ENCODE data around the gene GJB5.
"Not testable (repeated sequence)": the region's sequence is repeated elsewhere in the genome, so short reads cannot be mapped to it uniquely, and the experiment has no call there.

GJB5 gene

DNA sequence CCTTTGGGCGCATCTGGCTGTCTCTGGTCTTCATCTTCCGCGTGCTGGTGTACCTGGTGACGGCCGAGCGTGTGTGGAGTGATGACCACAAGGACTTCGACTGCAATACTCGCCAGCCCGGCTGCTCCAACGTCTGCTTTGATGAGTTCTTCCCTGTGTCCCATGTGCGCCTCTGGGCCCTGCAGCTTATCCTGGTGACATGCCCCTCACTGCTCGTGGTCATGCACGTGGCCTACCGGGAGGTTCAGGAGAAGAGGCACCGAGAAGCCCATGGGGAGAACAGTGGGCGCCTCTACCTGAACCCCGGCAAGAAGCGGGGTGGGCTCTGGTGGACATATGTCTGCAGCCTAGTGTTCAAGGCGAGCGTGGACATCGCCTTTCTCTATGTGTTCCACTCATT lies 2.5 kb downstream of the GJB5 start:
- no peak overlapping the region for H3K4me3 Mint-ChIP-seq
- no peaks in the 10 kb centered on the region for H3K27me3 Mint-ChIP-seq (ENCODE audit: low read depth)
- H3K27ac Mint-ChIP-seq = no peak overlapping the region
- no peaks in the 10 kb centered on the region for H3K36me3 Mint-ChIP-seq (ENCODE audit: low read depth)
- H3K9me3 Mint-ChIP-seq = no peaks in the 10 kb centered on the region
- no peaks in the 10 kb centered on the region for H3K4me1 Mint-ChIP-seq (ENCODE audit: low read depth)

DNA sequence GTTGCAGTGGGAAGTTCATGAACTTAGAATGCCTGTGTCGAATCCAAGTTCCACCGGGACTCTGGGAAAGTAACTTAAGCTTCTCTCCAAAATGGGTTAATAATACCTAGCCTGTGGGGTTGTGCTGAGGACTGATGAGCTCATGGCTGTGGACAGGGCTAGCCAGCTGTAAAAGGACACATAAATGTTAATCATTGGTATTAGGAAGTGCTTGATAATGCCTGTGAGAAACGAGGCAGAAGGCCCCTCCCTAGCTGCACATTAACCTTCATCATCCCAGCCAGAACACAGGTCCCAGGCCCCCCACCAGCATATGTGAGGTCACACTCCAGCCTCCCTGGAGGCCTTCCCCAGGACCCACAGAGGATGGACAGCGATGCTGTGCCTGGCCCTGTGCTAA lies 3.9 kb downstream of the GJB5 start:
- Mint-ChIP-seq H3K9me3 (no peaks in the 10 kb centered on the region), H3K36me3 (ENCODE audit: low read depth) (no peaks in the 10 kb centered on the region), H3K4me3 (no peak overlapping the region), H3K27me3 (ENCODE audit: low read depth) (no peaks in the 10 kb centered on the region), H3K4me1 (ENCODE audit: low read depth) (no peaks in the 10 kb centered on the region), H3K27ac (no peak overlapping the region)

DNA sequence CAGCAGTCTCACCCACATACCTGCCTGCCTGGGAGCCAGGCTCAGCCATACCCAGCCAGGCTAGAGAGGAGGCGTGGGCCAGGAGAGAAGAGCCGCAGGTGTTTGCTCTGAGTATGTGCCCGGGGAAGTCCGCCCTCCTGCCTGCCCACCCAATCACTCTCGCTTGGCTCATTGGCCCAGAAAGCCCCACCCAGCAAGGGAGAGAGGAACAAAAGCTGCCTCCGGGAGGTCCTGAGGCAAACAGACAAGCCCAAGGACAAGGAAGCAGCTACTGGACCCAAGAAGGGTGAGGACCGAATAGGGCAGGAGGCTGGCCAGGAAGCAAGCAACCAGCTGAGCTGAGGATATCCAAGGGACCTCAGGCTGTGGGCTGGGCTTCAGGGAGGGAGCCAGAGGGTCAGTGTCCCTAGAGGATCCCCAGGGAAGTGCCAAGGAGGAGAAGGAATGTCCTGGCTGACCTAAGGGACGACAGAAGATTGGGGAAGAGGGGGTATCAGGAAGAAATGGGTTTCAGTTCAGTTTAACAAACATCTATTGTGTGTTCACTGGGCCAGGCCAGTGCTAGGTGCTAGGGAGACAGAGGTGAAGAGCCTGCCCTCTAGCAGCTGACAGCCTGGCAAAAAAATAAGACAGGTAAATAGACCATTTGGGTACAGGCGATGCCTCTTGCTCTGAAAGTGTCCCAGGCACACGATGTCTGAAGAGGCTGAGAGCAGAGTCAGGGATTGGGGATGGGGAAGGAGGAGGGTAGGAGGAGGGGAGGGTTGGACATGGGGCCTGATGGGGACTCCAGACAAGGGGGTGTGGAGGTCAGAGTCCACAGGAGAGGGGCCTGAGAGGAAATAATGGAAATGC lies 4.9 kb downstream of the GJB5 start, which contains the start of gene GJB4:
TSS of gene GJB4 (plus strand) at position 238 of the 855 bp plus-strand sequence. CDS start 1,515 bp downstream, outside the sequence.
- H3K27ac Mint-ChIP-seq = no peak within 1 kb of the TSS
- no peaks in the 10 kb centered on the region for H3K9me3 Mint-ChIP-seq
- H3K4me1 Mint-ChIP-seq (ENCODE audit: low read depth) = no peaks in the 10 kb centered on the region

DNA sequence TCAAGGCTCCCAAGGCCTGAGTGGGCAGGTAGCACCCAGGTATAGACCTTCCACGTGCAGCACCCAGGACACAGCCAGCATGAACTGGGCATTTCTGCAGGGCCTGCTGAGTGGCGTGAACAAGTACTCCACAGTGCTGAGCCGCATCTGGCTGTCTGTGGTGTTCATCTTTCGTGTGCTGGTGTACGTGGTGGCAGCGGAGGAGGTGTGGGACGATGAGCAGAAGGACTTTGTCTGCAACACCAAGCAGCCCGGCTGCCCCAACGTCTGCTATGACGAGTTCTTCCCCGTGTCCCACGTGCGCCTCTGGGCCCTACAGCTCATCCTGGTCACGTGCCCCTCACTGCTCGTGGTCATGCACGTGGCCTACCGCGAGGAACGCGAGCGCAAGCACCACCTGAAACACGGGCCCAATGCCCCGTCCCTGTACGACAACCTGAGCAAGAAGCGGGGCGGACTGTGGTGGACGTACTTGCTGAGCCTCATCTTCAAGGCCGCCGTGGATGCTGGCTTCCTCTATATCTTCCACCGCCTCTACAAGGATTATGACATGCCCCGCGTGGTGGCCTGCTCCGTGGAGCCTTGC lies 6.4 kb downstream of the GJB5 start:
- H3K27me3 Mint-ChIP-seq (ENCODE audit: low read depth) = no peaks in the 10 kb centered on the region
- H3K4me1 Mint-ChIP-seq (ENCODE audit: low read depth) = no peaks in the 10 kb centered on the region
- H3K9me3 Mint-ChIP-seq = no peaks in the 10 kb centered on the region
- no peak overlapping the region for H3K4me3 Mint-ChIP-seq
- H3K27ac Mint-ChIP-seq = no peak overlapping the region
- H3K36me3 Mint-ChIP-seq (ENCODE audit: low read depth) = no peaks in the 10 kb centered on the region

More for the DNA sequence above, 4.9 kb downstream of the GJB5 start, which contains the start of gene GJB4:
- Mint-ChIP-seq H3K27me3 (ENCODE audit: low read depth) (no peaks in the 10 kb centered on the region), H3K36me3 (ENCODE audit: low read depth) (no peaks in the 10 kb centered on the region), H3K4me3 (no peak within 1 kb of the TSS)

DNA sequence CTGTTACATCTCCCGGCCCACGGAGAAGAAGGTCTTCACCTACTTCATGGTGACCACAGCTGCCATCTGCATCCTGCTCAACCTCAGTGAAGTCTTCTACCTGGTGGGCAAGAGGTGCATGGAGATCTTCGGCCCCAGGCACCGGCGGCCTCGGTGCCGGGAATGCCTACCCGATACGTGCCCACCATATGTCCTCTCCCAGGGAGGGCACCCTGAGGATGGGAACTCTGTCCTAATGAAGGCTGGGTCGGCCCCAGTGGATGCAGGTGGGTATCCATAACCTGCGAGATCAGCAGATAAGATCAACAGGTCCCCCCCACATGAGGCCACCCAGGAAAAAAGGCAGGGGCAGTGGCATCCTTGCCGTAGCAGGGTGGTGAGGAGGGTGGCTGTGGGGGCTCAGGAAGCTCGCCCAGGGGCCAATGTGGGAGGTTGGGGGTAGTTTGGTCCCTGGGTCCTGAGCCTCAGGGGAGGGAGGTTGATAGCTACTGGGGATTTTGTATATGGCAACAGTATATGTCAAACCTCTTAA lies 7.0 kb downstream of the GJB5 start:
- H3K36me3 Mint-ChIP-seq (ENCODE audit: low read depth) = no peaks in the 10 kb centered on the region
- H3K27ac Mint-ChIP-seq = no peak overlapping the region
- H3K4me3 Mint-ChIP-seq = no peak overlapping the region
- no peaks in the 10 kb centered on the region for H3K9me3 Mint-ChIP-seq
- H3K4me1 Mint-ChIP-seq (ENCODE audit: low read depth) = no peaks in the 10 kb centered on the region
- no peaks in the 10 kb centered on the region for H3K27me3 Mint-ChIP-seq (ENCODE audit: low read depth)

DNA sequence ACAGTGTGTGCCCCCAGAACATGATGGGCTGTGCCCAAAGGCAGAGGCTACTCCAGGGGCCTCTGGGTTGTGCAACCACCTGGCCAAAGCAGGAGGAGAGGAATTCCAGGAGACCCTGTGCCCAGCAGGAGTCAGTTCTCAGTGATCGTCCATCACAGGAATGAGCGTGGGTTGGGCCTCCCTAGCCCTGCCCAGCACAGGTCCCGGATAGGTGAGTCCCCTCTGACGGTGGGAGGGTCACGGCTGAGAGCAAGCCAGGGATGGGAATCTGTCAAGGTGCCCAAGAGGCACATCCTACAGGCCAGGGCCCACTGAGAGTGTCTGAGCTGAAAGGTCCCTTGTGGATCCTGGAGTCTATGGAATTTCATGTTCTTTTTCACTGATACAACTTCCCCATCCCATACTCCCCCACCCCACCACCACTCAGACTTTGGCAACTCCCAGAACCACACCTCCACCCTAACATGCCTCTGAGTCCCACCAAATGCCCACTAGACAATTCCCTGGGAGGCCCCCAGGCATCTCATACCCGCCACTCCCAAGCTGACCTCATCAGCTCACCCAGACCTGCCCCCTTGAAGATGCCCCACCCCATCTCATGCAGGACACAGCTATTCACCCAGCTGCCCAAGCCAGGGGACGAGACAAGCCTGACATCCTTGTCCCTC lies 7.8 kb downstream of the GJB5 start:
- Mint-ChIP-seq H3K9me3 (no peaks in the 10 kb centered on the region), H3K27ac (no peak overlapping the region), H3K4me3 (no peak overlapping the region), H3K36me3 (ENCODE audit: low read depth) (no peaks in the 10 kb centered on the region), H3K27me3 (ENCODE audit: low read depth) (no peaks in the 10 kb centered on the region), H3K4me1 (ENCODE audit: low read depth) (no peaks in the 10 kb centered on the region)

DNA sequence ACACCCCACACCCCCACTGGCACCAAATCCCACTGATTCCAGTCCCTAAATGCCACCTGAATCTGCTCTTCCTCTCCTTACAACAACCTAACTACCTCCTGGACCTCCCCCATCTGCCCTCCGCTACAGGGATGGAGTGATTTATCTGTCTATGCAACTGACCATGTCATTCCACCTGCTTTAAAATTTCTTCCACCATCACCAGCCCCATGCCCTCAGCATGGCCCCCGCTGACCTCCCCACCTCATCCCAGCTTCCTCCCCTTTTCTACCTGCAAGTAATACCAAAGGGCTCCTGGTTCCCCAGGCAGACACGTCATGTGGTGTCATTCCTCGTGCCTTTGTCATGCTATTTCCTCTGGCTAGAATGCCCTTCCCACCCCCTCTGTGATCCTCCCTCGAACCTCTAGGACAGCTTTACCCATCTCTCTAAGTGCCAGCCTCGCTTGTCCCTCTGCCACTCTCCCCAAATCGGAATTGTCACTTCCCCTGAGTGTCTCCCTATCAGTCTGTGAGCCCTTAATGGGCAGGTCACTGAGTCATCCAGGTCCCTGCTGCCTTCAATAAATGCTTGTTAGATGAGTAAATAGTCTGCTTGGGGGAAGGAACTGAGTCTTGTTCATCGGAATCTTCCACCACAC lies 8.4 kb downstream of the GJB5 start:
- no peak overlapping the region for H3K4me3 Mint-ChIP-seq
- no peaks in the 10 kb centered on the region for H3K9me3 Mint-ChIP-seq
- H3K4me1 Mint-ChIP-seq (ENCODE audit: low read depth) = no peaks in the 10 kb centered on the region
- H3K27ac Mint-ChIP-seq = no peak overlapping the region
- H3K36me3 Mint-ChIP-seq (ENCODE audit: low read depth) = no peaks in the 10 kb centered on the region
- H3K27me3 Mint-ChIP-seq (ENCODE audit: low read depth) = no peaks in the 10 kb centered on the region

DNA sequence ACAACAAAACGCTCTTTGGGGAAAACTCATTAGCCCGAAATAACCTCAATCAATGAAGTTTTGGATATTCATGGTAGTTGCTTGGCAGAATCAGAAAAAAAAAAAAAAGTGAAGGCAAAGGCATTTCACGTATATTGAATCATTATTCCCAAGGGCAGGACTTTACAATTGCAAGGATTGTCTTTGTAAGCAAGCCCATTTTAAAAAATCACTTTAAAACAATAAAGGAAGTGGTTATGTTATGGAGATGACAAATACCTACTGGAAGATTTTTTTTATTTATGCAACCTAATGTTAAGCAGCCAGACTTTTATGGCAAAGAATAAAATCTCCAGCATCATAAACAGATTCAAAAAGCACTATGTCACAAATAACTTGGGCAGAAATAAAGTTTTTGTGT lies 14.0 kb downstream of the GJB5 start:
- H3K4me1 Mint-ChIP-seq (ENCODE audit: low read depth) = no peaks in the 10 kb centered on the region
- no peak overlapping the region for H3K27ac Mint-ChIP-seq
- H3K9me3 Mint-ChIP-seq = no peaks in the 10 kb centered on the region
- no peaks in the 10 kb centered on the region for H3K27me3 Mint-ChIP-seq (ENCODE audit: low read depth)
- no peak overlapping the region for H3K4me3 Mint-ChIP-seq
- no peaks in the 10 kb centered on the region for H3K36me3 Mint-ChIP-seq (ENCODE audit: low read depth)

DNA sequence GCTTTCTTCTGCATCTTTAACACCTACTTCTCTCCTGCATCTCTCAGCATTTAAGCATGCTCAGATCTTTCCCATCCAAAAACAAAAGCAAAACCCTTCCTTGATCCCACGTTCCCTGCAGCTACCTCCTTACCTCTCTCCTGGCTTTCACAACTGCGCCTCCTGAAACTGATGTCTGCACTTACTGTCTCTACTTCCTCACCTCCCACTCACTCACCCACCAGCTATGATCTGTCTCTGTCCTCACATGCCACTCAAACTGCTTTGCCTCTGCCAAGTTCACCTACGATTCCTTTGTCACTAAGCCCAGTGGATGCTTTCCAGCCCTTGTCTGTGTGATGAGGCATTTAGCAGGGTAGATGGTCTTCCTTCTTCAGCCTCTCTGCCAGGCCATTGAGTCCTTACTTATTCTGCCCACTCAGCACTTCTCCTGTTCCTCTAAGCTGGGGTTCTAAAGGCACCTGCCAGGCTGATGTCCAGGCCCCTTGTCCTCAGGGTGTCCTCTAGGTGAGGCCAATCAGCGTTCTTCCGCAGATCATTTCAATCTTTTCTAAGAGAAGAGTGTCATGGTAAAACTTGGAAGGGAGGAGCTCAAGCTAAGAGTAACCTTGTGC lies 16.2 kb downstream of the GJB5 start:
- H3K9me3 Mint-ChIP-seq = no peaks in the 10 kb centered on the region
- H3K4me3 Mint-ChIP-seq = no peak overlapping the region
- no peaks in the 10 kb centered on the region for H3K36me3 Mint-ChIP-seq (ENCODE audit: low read depth)
- H3K4me1 Mint-ChIP-seq (ENCODE audit: low read depth) = no peaks in the 10 kb centered on the region
- no peaks in the 10 kb centered on the region for H3K27me3 Mint-ChIP-seq (ENCODE audit: low read depth)
- no peak overlapping the region for H3K27ac Mint-ChIP-seq

DNA sequence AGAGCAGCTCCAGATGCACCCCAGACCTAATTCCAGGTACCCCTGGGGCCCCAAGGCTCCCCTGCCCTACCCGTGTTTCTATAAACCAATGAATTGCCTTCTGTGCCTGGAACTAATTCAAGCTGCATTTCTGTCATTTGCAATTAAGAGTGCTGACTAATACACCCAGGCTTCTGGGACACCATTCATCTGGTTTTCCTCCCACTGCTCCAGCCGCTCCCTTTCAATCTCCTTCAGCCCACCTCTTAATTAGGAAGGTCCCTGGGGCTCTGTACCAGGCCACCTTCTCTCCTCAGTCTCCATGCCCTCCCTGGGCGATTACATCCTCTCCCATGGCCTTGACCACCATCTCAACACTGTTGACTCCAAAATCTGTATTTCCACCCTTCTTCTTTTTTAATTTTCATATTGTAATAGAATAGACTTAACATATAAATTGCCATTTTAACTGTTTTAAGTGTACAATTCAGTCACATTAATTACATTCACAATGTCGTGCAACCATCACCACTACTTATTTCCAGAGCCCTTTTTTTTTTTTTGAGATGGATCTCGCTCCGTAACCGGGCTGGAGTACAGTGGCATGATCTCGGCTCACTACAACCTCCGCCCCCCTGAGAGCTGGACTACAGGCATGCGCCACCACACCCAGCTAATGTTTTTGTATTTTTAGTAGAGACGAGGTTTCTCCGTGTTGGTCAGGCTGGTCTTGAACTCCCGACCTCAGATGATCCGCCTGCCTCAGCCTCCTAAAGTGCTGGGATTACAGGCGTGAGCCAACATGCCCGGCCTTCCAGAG lies 16.9 kb downstream of the GJB5 start:
- Mint-ChIP-seq H3K27me3 (ENCODE audit: low read depth) (no peaks in the 10 kb centered on the region), H3K4me1 (ENCODE audit: low read depth) (no peaks in the 10 kb centered on the region), H3K4me3 (no peak overlapping the region), H3K27ac (no peak overlapping the region), H3K9me3 (no peaks in the 10 kb centered on the region), H3K36me3 (ENCODE audit: low read depth) (no peaks in the 10 kb centered on the region)

DNA sequence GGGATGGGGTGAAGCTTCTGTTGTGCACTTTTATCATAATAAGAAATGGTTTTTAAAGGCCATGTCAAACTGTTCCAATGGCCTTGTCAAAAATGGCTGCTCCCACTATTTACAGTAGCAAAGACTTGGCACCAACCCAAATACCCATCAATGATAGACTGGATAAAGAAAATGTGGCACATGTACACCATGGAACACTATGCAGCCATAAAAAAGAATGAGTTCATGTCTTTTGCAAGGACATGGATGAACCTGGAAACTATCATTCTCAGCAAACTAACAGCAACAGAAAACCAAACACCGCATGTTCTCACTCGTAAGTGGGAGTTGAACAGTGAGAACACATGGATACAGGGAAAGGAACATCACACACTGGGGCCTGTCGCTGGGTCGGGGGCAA lies 18.3 kb downstream of the GJB5 start:
- not testable (repeated sequence) for H3K27ac Mint-ChIP-seq; H3K27me3 Mint-ChIP-seq (ENCODE audit: low read depth)

DNA sequence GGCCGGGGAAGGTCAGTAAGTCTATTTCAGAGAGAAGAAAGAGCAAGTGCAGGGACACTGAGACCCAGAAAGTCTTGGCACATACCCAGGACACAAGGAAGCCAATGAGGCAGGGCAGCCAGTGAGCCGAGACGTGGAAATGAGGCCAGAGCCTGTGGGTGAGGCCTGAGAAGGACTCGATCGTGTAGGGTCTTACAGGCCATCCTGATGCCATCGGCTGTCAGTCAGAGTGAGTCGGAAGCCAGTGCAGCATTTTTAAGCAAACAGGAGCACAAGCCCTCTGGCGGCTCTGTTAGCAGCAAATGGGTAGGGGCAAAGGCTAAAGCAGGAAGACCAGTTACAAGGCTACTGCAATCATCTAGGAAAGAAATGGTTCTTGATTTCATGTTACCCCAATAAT lies 20.1 kb downstream of the GJB5 start:
- no peaks in the 10 kb centered on the region for H3K36me3 Mint-ChIP-seq (ENCODE audit: low read depth)
- no peaks in the 10 kb centered on the region for H3K4me1 Mint-ChIP-seq (ENCODE audit: low read depth)
- no peak overlapping the region for H3K4me3 Mint-ChIP-seq
- no peak overlapping the region for H3K27ac Mint-ChIP-seq
- H3K27me3 Mint-ChIP-seq (ENCODE audit: low read depth) = peaks cover 22% of the 10 kb centered on the region
- H3K9me3 Mint-ChIP-seq = no peaks in the 10 kb centered on the region

More for the DNA sequence above, 18.3 kb downstream of the GJB5 start:
- not testable (repeated sequence) for H3K36me3 Mint-ChIP-seq (ENCODE audit: low read depth); H3K4me1 Mint-ChIP-seq (ENCODE audit: low read depth); H3K4me3 Mint-ChIP-seq; H3K9me3 Mint-ChIP-seq

DNA sequence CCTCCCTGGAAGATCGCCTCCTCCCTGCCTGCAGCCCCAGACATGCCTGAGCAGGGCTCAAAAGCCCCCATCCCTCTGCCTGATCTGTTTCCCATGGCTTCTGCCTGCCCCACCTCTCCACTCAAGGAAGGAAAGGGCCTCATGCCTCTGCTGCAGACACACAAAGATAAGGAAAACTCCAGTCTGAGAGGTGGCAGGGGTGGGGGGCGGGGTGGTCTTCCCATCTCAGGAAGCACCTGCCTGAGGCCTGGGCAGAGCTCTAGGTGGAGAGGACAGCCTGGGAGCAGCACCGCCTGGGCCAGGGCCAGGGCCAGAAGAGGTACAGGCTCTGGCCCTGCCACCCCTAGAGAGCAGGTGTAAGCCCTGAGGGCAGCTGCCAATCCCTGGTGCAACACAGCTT lies 22.1 kb downstream of the GJB5 start:
- Mint-ChIP-seq H3K36me3 (ENCODE audit: low read depth) (no peaks in the 10 kb centered on the region), H3K27ac (no peak overlapping the region), H3K27me3 (ENCODE audit: low read depth) (peaks cover 33% of the 10 kb centered on the region), H3K4me1 (ENCODE audit: low read depth) (no peaks in the 10 kb centered on the region), H3K4me3 (no peak overlapping the region), H3K9me3 (no peaks in the 10 kb centered on the region)

All from T-helper 1 cell treated with Interleukin-12 subunit alpha and Interleukin-12 subunit beta and Interleukin-4 antibody, amounts not matched to agents 30 μg/mL and 1 μg/mL, for 36 hours (primary cell).